Omental fat pad (tissue), 4 donors: ENCODE results near the gene PIK3C2G. TPM values are rescaled to one million over a fixed set of nuclear protein-coding genes. Genes with fewer than 3 reads are reported as not detected.

Experiments
- ATAC-seq: fragments of 150-250 bp; one replicate; pipeline ENCODE4 v1.9.1; 2016; ENCODE audit warnings: mild to moderate bottlenecking, moderate library complexity; ENCODE audit not compliant: low FRiP score
- DNase-seq: peaks from one replicate; pipeline ENCODE4 v3.0.0-alpha.2; 2019; ENCODE audit warnings: low spot score
- CTCF ChIP-seq, 3 donors: fragments of 450-650 bp; IDR thresholded peaks; one replicate each; pipeline ENCODE4 v1.5.1; 2016 to 2017; ENCODE audit warnings: antibody characterized with exemption in 3 of 3, mild to moderate bottlenecking in 3 of 3, moderate library complexity in 2 of 3
- total RNA-seq, 4 donors: library from RNA; depleted of rRNA; stranded (reverse); fragments of >200 nt; gene quantifications; one replicate each; pipeline ENCODE4 v1.1.0, GENCODE V29; 2016

PIK3C2G gene
- total RNA-seq, 4 donors from 2014 or later: 0.12 to 0.47 (median 0.19) TPM

GRCh38 chr12:18580291-18580690, 319.0 kb downstream of the PIK3C2G start:
- DNase-seq (no peak), ATAC-seq (no peak)
- no peak for TF ChIP-seq CTCF (IDR thresholded peaks at IDR 0.05)

DNA sequence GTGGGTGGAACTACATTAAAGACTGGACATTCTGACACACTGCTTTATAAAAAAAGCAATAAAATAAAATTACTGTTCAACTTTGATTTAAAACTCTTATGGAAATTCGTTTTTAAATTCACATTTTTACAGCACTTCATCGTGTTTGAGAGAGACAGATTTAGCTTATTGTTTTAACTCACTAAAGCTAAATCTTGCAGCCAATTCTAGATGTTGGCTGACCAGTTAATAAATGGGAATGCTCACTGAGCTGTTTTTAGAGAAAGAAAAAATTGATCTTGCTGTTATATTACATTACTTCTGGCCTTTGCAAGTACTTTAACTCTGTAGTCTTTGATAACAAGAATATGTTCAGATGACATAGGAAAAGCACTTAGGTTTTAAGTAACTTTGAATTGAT, 319.4 kb downstream of the PIK3C2G start:
- ATAC-seq: no peak

DNA sequence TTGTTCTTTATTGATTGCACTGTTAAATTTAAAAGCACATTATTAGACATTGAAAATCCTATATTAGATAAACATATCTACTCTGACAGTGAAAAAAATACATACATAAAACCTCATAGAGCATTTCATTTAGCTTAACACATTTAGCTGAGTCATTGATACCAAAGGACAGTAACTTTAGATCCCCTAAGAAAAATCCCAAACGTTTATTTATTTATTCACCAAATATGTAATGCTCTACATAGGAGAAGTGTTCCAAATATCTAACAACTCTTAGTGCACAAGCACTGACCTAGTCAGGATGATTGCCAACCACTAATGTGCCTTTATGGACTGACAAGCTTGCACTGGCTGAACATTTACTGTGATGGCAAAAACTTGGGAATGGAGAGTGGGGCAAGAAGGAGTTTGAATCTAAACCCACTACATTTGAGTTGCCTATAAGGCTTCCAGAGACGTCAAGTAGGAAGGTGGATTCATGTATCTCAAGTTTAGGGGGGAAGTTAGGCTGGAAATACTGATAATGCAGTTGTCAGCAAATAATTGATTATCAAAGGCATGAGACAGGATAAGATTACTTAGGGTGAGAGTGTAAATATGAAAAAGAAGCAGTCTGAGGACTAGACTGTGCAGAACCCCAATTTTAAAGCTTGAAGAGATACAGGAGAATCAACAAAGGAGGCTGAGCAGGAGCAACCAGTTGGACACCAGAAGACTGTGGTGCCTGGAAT, 320.1 kb downstream of the PIK3C2G start:
- no peak for TF ChIP-seq CTCF (IDR thresholded peaks at IDR 0.05)
- DNase-seq (no peak), ATAC-seq (no peak)

More for the DNA sequence above, 319.4 kb downstream of the PIK3C2G start:
- no peak for TF ChIP-seq CTCF (IDR thresholded peaks at IDR 0.05)
- no peak for DNase-seq

DNA sequence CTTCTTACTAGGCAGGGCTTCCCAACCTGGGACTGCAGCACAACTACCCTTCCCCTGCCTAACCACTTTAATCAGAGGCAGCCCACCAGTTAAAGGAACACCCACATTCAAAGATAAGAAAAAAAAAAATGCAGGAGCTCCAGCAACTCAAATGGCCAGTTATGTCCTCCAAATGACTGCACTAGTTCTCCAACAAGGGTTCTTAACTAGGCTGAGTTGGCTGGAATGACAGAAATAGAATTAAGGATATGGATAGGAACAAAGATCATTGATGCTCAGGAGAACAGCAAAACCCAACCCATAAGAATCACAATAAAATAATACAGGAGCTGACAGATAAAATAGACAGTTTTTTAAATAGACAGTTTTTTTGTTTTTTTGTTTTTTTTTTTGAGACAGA, 322.3 kb downstream of the PIK3C2G start:
- ATAC-seq (no peak), DNase-seq (no peak)
- no peak for TF ChIP-seq CTCF (IDR thresholded peaks at IDR 0.05)

- no peak for TF ChIP-seq CTCF (IDR thresholded peaks at IDR 0.05)
- DNase-seq (no peak), ATAC-seq (no peak)
Observed at GRCh38 chr12:18586581-18586980, 325.3 kb downstream of the PIK3C2G start.

- DNase-seq: no peak
- TF ChIP-seq CTCF (IDR thresholded peaks at IDR 0.05): no peak
- no peak for ATAC-seq
Observed at GRCh38 chr12:18589316-18589715, 328.0 kb downstream of the PIK3C2G start.

DNA sequence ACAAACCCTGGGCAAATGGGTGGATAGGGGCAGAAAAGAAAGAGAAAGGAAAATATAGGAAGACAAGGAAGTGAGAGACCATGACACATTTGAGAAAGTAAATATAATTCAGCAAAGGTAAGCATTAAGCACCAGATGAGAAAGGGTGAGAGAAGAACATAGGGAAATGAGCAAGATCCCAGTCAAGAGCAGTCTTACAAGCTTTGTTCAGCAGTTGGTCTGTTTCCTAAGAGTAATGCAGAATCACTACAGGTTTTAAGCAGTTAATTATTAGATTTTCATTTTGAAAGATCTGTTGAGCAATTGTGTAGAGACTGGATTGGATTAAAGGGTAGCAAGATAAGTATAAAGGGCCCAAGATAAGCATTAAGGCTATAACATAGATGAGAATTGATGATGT, 330.2 kb downstream of the PIK3C2G start:
- no peak for DNase-seq
- no peak for TF ChIP-seq CTCF (IDR thresholded peaks at IDR 0.05)
- ATAC-seq: no peak
